Loucy (cell line): ENCODE data around the gene TNS3.

Source experiments
- EZH2phosphoT487 ChIP-seq: fragments of 200-600 bp; IDR thresholded peaks from 2 replicates; pipeline ENCODE4 v1.6.1; 2018; ENCODE audit warnings: antibody characterized with exemption, mild to moderate bottlenecking, moderate library complexity, borderline replicate concordance
- TF ChIP-seq, protein P1 (sequence below): fragments of 200-600 bp; sonication (generic); conservative IDR thresholded peaks from 2 replicates; pipeline ENCODE4 v1.5.1; 2014; ENCODE audit warnings: mild to moderate bottlenecking, antibody characterized with exemption, low read length

DNA sequence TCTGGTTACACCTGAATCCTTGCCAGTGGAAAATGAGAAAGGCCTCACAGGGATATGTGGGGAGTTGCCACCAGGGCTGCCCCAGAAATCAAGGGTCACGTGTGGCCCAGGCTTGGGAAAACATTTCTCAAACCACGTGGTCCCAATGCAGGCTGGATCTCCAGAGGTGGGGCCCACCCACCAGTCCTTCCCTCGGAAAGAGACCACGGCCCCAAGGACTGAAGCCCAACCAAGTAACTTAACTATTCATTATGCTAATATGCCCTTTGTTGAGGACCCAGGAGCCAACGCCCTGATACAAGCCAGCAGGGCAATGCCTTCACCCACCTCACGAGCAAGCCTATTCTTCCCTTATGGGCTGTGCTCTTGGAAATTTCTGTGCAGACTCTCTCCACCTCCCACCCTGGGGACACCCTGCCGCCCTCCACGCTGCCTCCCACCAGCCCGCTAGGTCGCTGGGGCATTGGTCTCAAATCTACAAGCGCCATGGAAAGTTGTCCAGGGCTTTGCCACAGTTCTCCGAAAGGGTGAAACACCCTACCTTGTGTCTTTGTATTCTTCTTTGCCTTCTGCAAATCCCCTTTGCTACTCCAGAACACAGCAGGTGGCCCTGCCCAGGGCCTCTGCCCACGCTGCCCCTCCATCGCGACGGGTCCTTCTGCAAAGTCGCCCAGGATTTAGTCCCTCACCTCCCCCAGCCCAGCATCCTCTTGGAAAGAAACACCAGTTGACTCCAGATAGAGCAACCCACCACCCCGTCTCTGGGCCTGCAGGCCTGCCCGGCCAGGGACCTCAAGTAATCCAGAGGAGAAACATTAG, 8.8 kb downstream of the TNS3 start:
- TF ChIP-seq, protein P1, sequence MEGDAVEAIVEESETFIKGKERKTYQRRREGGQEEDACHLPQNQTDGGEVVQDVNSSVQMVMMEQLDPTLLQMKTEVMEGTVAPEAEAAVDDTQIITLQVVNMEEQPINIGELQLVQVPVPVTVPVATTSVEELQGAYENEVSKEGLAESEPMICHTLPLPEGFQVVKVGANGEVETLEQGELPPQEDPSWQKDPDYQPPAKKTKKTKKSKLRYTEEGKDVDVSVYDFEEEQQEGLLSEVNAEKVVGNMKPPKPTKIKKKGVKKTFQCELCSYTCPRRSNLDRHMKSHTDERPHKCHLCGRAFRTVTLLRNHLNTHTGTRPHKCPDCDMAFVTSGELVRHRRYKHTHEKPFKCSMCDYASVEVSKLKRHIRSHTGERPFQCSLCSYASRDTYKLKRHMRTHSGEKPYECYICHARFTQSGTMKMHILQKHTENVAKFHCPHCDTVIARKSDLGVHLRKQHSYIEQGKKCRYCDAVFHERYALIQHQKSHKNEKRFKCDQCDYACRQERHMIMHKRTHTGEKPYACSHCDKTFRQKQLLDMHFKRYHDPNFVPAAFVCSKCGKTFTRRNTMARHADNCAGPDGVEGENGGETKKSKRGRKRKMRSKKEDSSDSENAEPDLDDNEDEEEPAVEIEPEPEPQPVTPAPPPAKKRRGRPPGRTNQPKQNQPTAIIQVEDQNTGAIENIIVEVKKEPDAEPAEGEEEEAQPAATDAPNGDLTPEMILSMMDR, result no peak
- TF ChIP-seq EZH2phosphoT487, result no peak
